ENCODE measurements around the gene RTL1. TPM values are rescaled to one million over a fixed set of nuclear protein-coding genes. Genes with fewer than 3 reads are reported as not detected.

The RTL1 gene
- total and polyA plus RNA-seq, 2 of the 8 experiments (the other 6 are each of a cell fraction or from before 2014, with no cell fraction given), result not detected

DNA sequence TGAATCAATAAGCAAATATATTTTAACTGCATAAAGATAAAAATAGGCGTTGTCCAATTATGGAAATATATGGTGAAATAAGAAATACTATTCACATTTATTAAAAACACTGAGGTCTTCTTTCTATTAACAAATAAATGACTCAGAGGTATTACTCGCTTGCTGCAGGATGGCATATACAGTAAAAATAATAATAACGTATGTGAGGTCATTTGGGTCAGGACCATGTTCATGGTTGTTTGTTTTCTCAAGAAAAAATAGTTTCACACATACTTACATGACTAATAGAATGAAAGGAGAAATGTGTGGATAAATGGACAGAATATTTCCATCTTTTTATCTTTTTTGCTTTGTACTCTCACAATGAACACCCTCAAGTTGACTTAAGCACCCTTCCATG, 46.5 kb upstream of the RTL1 start:
- Histone ChIP-seq H4K5ac (ENCODE audit: insufficient read length, low read depth, low read length) (no peak overlapping the region), H2BK12ac (ENCODE audit: low read depth, low read length) (no peak overlapping the region), H2BK5ac (ENCODE audit: low read depth, low read length) (no peak overlapping the region), H4K91ac (replicated peaks; ENCODE audit: insufficient read length, low read length) (no peak overlapping the region), H3K27ac (ENCODE audit: low read depth, low read length) (no peak overlapping the region), H3K36me3 (ENCODE audit: control insufficient read depth in 2 of 4, insufficient read depth in 4 of 4, low read length in 3 of 4) (no peaks in the 10 kb centered on the region), H3K56ac (replicated peaks; ENCODE audit: insufficient read length, low read depth, low read length) (no peak overlapping the region), H4K8ac (ENCODE audit: extremely low read depth, insufficient read depth, low read length) (no peak overlapping the region), H3K14ac (ENCODE audit: insufficient read length) (no peak overlapping the region), H2BK15ac (ENCODE audit: low read length) (no peak overlapping the region), H3K79me2 (ENCODE audit: control insufficient read depth in 1 of 2, insufficient read depth in 2 of 2, low read length in 2 of 2) (no peaks in the 10 kb centered on the region), H3K4me1 (replicated peaks in 1 of 4; ENCODE audit: control insufficient read depth in 3 of 4, insufficient read depth in 4 of 4, low read length in 3 of 4) (no peaks in the 10 kb centered on the region), H3K18ac (ENCODE audit: extremely low read depth, low read length) (no peak overlapping the region), H2BK20ac (ENCODE audit: low read length) (no peak overlapping the region), H3K23ac (ENCODE audit: insufficient read length) (no peak overlapping the region), H4K20me1 (replicated peaks in 1 of 2; ENCODE audit: control insufficient read depth in 1 of 2, insufficient read depth in 2 of 2, low read length in 2 of 2) (no peaks in the 10 kb centered on the region), H3K4me3 (ENCODE audit: extremely low read depth in 1 of 4, insufficient read depth in 2 of 4, low read depth in 3 of 4, low read length in 4 of 4) (no peak overlapping the region), H3K9me3 (ENCODE audit: insufficient read depth in 2 of 2, low read depth in 1 of 2, low read length in 1 of 2) (no peaks in the 10 kb centered on the region), H3K27me3 (replicated peaks in 1 of 4; ENCODE audit: control insufficient read depth in 3 of 4, extremely low read depth in 1 of 4, insufficient read depth in 3 of 4, low read length in 3 of 4) (no peaks in the 10 kb centered on the region), H3K4ac (replicated peaks; ENCODE audit: insufficient read length, low read depth, low read length) (no peak overlapping the region), H2BK120ac (replicated peaks; ENCODE audit: low read depth, low read length) (no peak overlapping the region), H3K79me1 (ENCODE audit: low read depth, low read length) (no peaks in the 10 kb centered on the region), H3K23me2 (ENCODE audit: low read depth, low read length) (no peaks in the 10 kb centered on the region), H3K9ac (replicated peaks in 1 of 4; ENCODE audit: extremely low read depth in 1 of 4, low read depth in 3 of 4, low read length in 3 of 4) (no peak overlapping the region), H2AFZ (ENCODE audit: low read length) (no peak overlapping the region), H2AK5ac (ENCODE audit: low read depth, low read length) (no peak overlapping the region), H3K4me2 (ENCODE audit: insufficient read depth in 1 of 2, low read depth in 2 of 2, low read length in 2 of 2) (no peak overlapping the region)
- 85% methylated on average over 3 of the region's 3 CpGs; no CpG with 5 or more reads in 1 of the 2 experiments for WGBS, 2 experiments (ENCODE audit: extremely low coverage in 1 of 2, insufficient coverage in 1 of 2, insufficient read length in 1 of 2, insufficient replicate concordance in 2 of 2, low coverage in 1 of 2, low lambda C conversion rate in 2 of 2, missing lambda C conversion rate in 1 of 2)
- no peak for FAIRE-seq
- POLR2A ChIA-PET (ENCODE audit: partially characterized antibody), result no interaction called here
- CTCF ChIA-PET (ENCODE audit: partially characterized antibody), result no interaction called here
- DNase-seq (ENCODE audit: low read depth in 1 of 2, low spot score in 2 of 2), result no peak
- TF ChIP-seq TCF12 (IDR thresholded peaks at IDR 0.05; ENCODE audit: low read depth, low read length), result no peak
- TF ChIP-seq GABPA (IDR thresholded peaks at IDR 0.05; ENCODE audit: borderline replicate concordance, insufficient read depth, low read length), result no peak
- TF ChIP-seq POLR2A (IDR thresholded peaks at IDR 0.05; ENCODE audit: control extremely low read depth in 1 of 2, low read depth in 2 of 2, low read length in 2 of 2), result no peak
- no peak for TF ChIP-seq POU5F1 (IDR thresholded peaks at IDR 0.05; ENCODE audit: low read depth, low read length)
- no peak for TF ChIP-seq SIRT6 (IDR thresholded peaks at IDR 0.05; ENCODE audit: low read length)
- TF ChIP-seq CBX5 (IDR thresholded peaks at IDR 0.05; ENCODE audit: low read depth, low read length), result no peak
- TF ChIP-seq TAF7 (optimal IDR thresholded peaks at IDR 0.05; ENCODE audit: borderline replicate concordance, low read depth, low read length), result no peak
- TF ChIP-seq SP1 (IDR thresholded peaks at IDR 0.05; ENCODE audit: low read depth, low read length), result no peak
- TF ChIP-seq MAFK (IDR thresholded peaks at IDR 0.05; ENCODE audit: low read depth, low read length), result no peak
- TF ChIP-seq, protein P1, sequence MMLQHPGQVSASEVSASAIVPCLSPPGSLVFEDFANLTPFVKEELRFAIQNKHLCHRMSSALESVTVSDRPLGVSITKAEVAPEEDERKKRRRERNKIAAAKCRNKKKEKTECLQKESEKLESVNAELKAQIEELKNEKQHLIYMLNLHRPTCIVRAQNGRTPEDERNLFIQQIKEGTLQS (IDR thresholded peaks at IDR 0.05; ENCODE audit: insufficient read depth, low read depth, low read length), result no peak

Measured in H1 (cell line).